ENCODE data around the gene PRAMEF10. TPM values are rescaled to one million over a fixed set of nuclear protein-coding genes. Genes with fewer than 3 reads are reported as not detected.
"Not testable (repeated sequence)": the region's sequence is repeated elsewhere in the genome, so short reads cannot be mapped to it uniquely, and the experiment has no call there.

The PRAMEF10 gene
- not detected for total RNA-seq

DNA sequence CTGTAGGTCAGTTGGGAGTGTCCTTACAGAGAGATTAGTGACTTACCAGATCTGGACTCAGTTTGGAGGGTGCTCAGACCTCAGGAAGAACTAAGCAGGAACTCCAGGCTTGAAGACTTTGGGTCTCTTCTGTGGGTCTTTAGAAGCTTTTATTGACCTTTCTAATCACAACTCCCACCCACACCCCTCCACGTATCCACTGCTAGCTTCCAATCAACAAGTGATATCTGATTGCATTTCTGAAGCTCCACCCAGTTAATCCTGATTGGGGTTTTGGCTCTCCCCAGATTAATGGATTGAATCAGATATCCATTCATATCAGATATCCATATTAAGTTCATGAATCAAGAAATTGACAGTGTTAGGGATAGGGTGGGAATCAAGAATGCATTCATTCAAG is at the start of gene PRAMEF10:
TSS of gene PRAMEF10 (minus strand) at position 101 of the 400 bp plus-strand sequence. CDS start 2,423 bp downstream, outside the sequence.
- not testable (repeated sequence) for H3K4me1 ChIP-seq, H3K36me3 ChIP-seq, ATAC-seq, H3K4me3 ChIP-seq, H3K9me3 ChIP-seq, H3K27ac ChIP-seq, H3K27me3 ChIP-seq
- no CpG with 5 or more reads among the region's 1 CpG for WGBS, 2 donors (ENCODE audit: low coverage in 1 of 2)

- 100% methylated on average over 2 of the region's 4 CpGs; no CpG with 5 or more reads in 1 of the 2 donors for WGBS, 2 donors (ENCODE audit: low coverage in 1 of 2)
- not testable (repeated sequence) for H3K4me3 ChIP-seq, H3K27me3 ChIP-seq, H3K36me3 ChIP-seq, ATAC-seq, H3K9me3 ChIP-seq, H3K27ac ChIP-seq, H3K4me1 ChIP-seq
Measured at GRCh38 chr1:12947480-12947879, 49.4 kb upstream of the PRAMEF10 start, which contains the start of gene PRAMEF6. TSS of gene PRAMEF6 (minus strand) at chr1:12947580. CDS start at chr1:12942518, 5,062 bp downstream.

DNA sequence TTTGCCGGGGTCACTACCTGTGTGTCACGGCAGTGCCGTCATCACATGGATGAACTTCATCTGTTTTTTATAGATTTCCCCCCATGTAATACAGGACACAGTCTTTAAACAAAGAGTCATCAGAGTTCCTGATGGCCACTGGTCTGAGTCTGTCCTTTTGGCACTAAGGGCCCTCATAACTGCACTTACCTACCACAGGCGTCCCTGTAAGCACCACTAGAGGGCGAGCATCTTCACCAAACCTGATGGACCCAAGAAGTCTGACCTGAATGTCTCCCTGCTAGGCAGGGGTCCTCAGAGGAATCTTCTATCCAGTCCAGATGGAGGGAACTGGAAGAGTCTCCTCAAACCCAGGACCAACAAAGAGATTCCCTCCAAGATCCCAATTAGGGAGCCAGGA is 26.3 kb upstream of the PRAMEF10 start:
- not testable (repeated sequence) for H3K4me1 ChIP-seq, H3K4me3 ChIP-seq
- WGBS, 2 donors (ENCODE audit: low coverage in 1 of 2): no CpG with 5 or more reads among the region's 5 CpGs

GRCh38 chr1:12921749-12922148 is 23.7 kb upstream of the PRAMEF10 start:
- H3K9me3 ChIP-seq, H3K36me3 ChIP-seq, ATAC-seq, H3K27me3 ChIP-seq, H3K4me1 ChIP-seq, H3K4me3 ChIP-seq, H3K27ac ChIP-seq: not testable (repeated sequence)
- no CpG with 5 or more reads among the region's 2 CpGs for WGBS, 2 donors (ENCODE audit: low coverage in 1 of 2)

More for the DNA sequence above, 26.3 kb upstream of the PRAMEF10 start:
- not testable (repeated sequence) for ATAC-seq, H3K9me3 ChIP-seq, H3K36me3 ChIP-seq, H3K27me3 ChIP-seq, H3K27ac ChIP-seq

- H3K36me3 ChIP-seq, H3K9me3 ChIP-seq, H3K27ac ChIP-seq, ATAC-seq, H3K4me1 ChIP-seq, H3K4me3 ChIP-seq, H3K27me3 ChIP-seq: not testable (repeated sequence)
- no CpG with 5 or more reads among the region's 1 CpG for WGBS, 2 donors (ENCODE audit: low coverage in 1 of 2)
Measured at GRCh38 chr1:12916310-12916709, 18.2 kb upstream of the PRAMEF10 start, which contains the start of gene PRAMEF7. TSS of gene PRAMEF7 (plus strand) at chr1:12916610. CDS start at chr1:12917693, 1,083 bp downstream.

- ATAC-seq, H3K27me3 ChIP-seq: not testable (repeated sequence)
Measured at GRCh38 chr1:12903793-12904572, 5.9 kb upstream of the PRAMEF10 start.

GRCh38 chr1:12899186-12899585 is 1.1 kb upstream of the PRAMEF10 start:
- not testable (repeated sequence) for H3K36me3 ChIP-seq, H3K4me3 ChIP-seq, H3K27me3 ChIP-seq, H3K27ac ChIP-seq, ATAC-seq, H3K9me3 ChIP-seq, H3K4me1 ChIP-seq

More at GRCh38 chr1:12903793-12904572, 5.9 kb upstream of the PRAMEF10 start:
- not testable (repeated sequence) for H3K27ac ChIP-seq, H3K4me1 ChIP-seq, H3K4me3 ChIP-seq, H3K36me3 ChIP-seq, H3K9me3 ChIP-seq
- no CpG with 5 or more reads among the region's 5 CpGs for WGBS, 2 donors (ENCODE audit: low coverage in 1 of 2)

- 80% methylated on average over 1 of the region's 3 CpGs; no CpG with 5 or more reads in 1 of the 2 donors for WGBS, 2 donors (ENCODE audit: low coverage in 1 of 2)
- H3K36me3 ChIP-seq, H3K9me3 ChIP-seq, H3K4me1 ChIP-seq, H3K4me3 ChIP-seq, ATAC-seq, H3K27me3 ChIP-seq, H3K27ac ChIP-seq: not testable (repeated sequence)
Measured at GRCh38 chr1:12886101-12886500, 12.0 kb downstream of the PRAMEF10 start, which contains the start of gene PRAMEF4. TSS of gene PRAMEF4 (minus strand) at chr1:12886201. CDS start at chr1:12883394, 2,807 bp downstream.

- ATAC-seq, H3K36me3 ChIP-seq, H3K4me1 ChIP-seq, H3K27ac ChIP-seq, H3K9me3 ChIP-seq, H3K27me3 ChIP-seq, H3K4me3 ChIP-seq: not testable (repeated sequence)
- whole genome bisulfite sequencing, 2 donors (ENCODE audit: low coverage in 1 of 2): 67% methylated on average over 1 of the region's 4 CpGs; no CpG with 5 or more reads in 1 of the 2 donors
Measured at GRCh38 chr1:12878453-12878852, 19.6 kb downstream of the PRAMEF10 start.

- H3K4me1 ChIP-seq, H3K36me3 ChIP-seq, H3K27ac ChIP-seq, ATAC-seq, H3K9me3 ChIP-seq, H3K4me3 ChIP-seq, H3K27me3 ChIP-seq: not testable (repeated sequence)
- no CpG with 5 or more reads among the region's 7 CpGs for WGBS, 2 donors (ENCODE audit: low coverage in 1 of 2)
Measured at GRCh38 chr1:12863131-12863880, 34.8 kb downstream of the PRAMEF10 start.

DNA sequence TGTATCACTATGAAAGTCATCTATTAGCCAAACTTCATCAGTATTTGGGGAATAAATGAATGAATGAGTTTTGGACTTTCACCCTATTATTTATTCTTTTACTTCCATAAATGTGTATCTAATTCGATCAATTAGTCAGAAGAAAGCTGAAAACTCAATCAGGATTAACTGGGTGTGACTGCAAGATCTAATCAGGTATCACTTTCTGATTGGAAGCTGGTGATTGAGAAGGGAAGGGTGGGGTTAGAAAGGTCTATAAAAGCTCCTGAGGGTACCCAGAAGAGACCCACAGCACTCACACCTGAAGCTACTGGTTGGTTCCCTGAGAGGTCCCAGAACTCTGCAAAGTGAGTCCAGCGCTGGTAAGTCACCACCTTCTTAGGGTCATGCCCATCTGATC is 41.3 kb downstream of the PRAMEF10 start, which contains the start of gene PRAMEF2:
TSS of gene PRAMEF2 (plus strand) at position 301 of the 400 bp plus-strand sequence. CDS start 1,924 bp downstream, outside the sequence.
- WGBS, 2 donors (ENCODE audit: low coverage in 1 of 2): 72% methylated on average over 2 of the region's 2 CpGs; no CpG with 5 or more reads in 1 of the 2 donors
- ATAC-seq, H3K4me3 ChIP-seq, H3K4me1 ChIP-seq, H3K36me3 ChIP-seq, H3K9me3 ChIP-seq, H3K27me3 ChIP-seq, H3K27ac ChIP-seq: not testable (repeated sequence)

All from gastroesophageal sphincter (tissue), 4 donors.